NCI-H82 treated with DMSO at 0.1 percent for 48 hours (cell line): Measurements from ENCODE around the gene CRLF2.
"Not testable (repeated sequence)": the region's sequence is repeated elsewhere in the genome, so short reads cannot be mapped to it uniquely, and the experiment has no call there.

Source experiments
- DNase-seq: peaks from one replicate; lab custom pipeline; 2025; ENCODE audit not compliant: unreplicated experiment; lab: John Stamatoyannopoulos, UW

CRLF2 gene

GRCh38 chrX:1215123-1215823 lies 2.8 kb upstream of the CRLF2 start:
- DNase-seq = no peak

DNA sequence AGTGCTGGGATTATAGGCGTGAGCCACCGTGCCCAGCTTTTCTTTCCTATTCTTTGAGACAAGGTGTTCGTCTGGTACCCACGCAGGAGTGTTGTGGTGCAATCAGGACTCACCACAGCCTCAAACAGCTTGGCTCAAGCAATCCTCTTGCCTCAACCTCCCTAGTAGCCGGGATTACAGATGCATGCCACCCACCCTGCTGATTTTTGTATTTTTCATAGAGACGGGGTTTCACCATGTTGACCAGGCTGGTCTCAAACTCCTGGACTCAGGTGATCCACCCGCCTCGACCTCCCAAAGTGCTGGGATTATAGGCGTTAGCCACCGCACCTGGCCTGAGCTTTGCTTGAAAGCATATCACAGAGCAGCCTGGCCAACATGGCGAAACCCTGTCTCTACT lies 1.5 kb upstream of the CRLF2 start:
- DNase-seq = no peak

DNA sequence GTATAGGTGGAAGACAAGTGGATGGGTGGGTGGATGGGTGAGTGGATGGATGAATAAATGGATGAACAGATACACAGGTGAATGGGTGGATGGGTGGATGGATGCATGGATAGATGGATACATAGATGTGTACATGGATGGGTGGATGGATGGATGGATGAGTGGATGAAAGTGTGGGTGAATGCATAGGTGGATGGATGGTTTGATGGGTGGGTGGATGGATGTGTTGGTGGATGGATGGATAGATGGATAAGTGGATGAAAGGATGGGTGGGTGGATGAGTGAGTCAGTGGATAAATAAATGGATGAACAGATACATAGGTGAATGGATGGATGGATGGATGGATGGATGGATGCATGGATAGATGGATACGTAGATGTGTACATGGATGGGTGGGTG lies 1.6 kb downstream of the CRLF2 start:
- no peak for DNase-seq

- no peak for DNase-seq
These were observed 4.9 kb downstream of the CRLF2 start for GRCh38 chrX:1207496-1208025.

DNA sequence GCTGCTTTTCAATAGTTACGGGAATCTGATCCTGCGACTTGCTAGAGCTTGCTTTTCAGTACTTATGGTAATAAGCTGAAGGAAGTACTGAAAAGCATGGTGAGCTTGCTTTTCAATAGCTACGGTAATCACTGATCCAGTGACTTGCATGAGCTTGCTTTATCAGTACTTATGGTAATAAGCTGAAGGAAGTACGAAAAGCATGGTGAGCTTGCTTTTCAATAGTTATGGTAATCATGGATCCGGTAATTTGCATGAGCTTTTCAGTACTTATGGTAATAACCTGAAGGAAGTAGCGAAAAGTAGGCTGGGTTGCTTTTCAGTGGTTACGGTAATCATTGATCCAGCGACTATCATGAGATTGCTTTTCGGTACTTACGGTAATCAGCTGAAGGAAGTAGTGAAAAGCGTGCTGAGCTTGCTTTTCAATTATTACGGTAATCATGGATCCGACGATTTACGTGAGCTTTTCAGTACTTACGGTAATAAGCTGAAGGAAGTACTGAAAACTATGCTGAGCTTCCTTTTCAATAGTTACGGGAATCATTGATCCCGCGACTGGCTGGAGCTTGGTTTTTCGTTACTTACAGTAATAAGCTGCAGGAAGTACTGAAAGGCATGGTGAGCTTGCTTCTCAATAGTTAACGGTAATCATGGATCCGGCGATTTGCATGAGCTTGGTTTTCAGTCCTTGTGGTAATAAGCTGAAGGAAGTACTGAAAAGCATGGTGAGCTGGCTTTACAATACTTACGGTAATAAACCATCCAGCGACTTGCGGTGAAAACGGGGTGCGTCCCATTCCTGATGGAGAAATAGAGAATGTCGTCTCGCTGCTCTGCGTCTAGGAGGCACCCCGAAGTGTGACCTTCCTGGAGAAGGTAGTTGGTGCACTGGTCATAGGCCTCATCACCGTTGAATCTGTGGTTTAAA lies 6.5 kb downstream of the CRLF2 start:
- no peak for DNase-seq

DNA sequence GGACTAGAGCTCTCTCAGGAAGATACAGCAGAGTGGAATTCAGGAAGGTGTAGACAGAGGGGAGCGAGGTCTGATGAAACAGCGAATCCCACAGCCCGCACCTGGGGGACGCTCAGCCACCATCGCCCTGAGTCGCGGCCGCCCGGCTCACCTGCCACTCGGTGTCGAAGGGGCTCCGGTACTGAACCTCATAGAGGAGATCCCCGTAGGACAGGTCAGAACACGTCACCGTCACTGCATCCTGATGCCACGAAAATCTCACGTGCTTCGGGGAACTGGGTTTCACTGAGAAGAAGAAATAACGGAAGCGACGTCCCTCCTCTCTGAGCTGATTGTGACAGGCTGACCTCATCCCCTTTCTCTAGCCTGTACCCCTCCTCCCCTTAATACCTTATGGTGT lies 10.2 kb downstream of the CRLF2 start:
- DNase-seq = no peak

DNA sequence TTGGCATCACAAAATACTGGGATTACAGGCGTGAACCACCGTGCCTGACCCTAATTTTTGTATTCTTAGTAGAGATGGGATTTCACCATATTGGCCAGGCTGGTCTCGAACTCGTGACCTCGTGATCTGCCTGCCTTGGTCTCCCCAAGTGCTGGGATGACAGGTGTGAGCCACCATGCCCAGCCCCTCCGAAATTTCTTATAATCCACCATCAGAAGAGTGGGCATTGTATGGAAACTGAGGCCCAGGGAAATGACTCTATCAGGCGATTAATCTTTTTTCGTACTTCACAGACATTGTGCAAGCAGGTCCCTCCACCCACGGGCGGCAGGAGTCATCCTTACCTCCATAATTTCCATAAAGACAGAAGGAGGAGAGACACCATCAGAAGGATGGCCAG lies 16.0 kb downstream of the CRLF2 start:
- DNase-seq = no peak

DNA sequence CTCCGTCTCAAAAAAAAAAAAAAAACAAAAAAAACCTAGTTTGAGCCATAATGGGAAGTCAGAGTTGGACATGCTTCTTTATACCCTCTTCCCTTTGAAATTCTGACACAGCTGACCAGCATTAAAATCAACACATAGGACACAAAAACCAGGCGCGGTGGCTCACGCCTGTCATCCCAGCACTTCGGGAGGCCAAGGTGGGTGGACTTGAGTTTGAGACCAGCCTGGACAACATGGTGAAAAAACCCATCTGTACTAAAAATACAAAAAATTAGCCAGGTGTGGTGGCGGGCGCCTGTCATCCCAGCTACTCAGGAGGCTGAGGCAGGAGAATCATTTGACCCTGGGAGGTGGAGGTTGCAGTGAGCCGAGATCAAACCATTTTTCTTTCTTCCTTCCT lies 20.3 kb downstream of the CRLF2 start:
- DNase-seq = not testable (repeated sequence)

- no peak for DNase-seq
These were observed 21.8 kb downstream of the CRLF2 start for GRCh38 chrX:1190596-1191145.

GRCh38 chrX:1185561-1185960 lies 26.9 kb downstream of the CRLF2 start:
- DNase-seq = no peak

GRCh38 chrX:1182211-1182610 lies 30.2 kb downstream of the CRLF2 start:
- DNase-seq = no peak

DNA sequence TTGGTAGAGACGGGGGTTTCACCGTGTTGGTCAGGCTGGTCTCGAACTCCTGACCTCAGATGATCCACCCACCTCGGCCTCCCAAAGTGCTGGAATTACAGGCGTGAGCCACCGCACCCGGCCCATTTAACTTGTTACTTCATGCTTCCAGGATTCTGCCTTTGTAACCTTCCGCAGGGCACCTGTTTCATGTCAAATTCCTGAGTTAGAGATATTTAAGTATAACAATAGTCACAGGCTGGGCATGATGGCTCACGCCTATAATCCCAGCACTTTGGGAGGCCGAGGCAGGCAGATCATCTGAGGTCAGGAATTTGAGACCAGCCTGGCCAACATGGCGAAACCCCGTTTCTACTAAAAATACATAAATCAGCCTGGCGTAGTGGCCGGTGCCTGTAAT lies 30.8 kb downstream of the CRLF2 start:
- DNase-seq = not testable (repeated sequence)

GRCh38 chrX:1181170-1181569 lies 31.3 kb downstream of the CRLF2 start:
- DNase-seq = no peak

DNA sequence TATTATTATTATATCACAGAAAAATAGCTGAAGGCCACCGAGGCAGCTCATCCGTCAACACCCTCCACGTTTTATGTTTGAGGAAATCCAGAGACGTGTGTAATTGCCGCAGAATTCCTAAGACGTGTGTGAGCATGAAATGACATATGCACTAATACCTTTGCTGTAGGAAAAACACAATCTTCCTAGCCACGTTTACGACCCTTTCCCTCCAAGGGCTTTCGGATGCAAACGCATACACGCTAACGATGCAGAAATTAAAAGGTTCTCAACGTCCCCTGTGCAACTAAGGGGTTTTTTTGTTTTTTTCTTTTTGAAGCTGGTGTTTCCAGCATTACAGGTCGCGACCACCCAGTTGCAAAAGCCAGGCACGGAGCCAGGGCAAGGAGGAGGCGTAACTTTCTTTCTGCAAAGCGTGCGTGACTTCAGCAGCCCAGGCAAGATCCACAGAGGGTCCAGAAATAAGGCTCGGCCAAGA lies 33.8 kb downstream of the CRLF2 start:
- no peak for DNase-seq

DNA sequence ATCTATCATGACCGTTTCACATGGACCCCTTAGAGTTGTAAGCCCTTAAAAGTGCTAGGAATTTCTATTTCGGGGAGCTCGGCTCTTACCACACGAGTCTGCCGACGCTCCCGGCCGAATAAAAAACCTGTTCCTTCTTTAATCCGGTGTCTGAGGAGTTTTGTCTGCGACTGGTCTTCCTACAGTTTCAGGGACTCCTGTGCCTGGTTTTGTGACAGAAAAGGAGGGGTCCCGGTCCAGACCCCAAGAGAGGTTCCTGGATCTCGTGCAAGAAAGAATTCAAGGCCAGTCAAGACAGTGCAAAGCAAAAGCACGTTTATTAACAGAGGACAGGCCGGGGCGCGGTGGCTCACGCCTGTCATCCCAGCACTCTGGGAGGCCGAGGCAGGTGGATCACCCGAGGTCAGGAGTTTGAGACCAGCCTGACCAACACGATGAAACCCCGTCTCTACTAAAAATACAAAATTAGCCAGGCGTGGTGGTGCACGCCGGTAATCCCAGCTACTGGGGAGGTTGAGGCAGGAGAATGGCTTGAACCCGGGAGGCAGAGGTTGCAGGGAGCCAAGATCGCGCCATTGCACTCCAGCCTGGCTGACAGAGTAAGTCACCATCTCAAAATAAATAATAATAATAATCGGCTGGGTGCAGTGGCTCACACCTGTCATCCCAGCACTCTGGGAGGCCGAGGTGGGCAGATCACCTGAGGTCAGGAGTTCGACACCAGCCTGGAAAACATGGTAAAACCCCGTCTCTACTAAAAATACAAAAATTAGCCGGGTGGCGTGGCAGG lies 35.7 kb downstream of the CRLF2 start:
- DNase-seq = not testable (repeated sequence)

DNA sequence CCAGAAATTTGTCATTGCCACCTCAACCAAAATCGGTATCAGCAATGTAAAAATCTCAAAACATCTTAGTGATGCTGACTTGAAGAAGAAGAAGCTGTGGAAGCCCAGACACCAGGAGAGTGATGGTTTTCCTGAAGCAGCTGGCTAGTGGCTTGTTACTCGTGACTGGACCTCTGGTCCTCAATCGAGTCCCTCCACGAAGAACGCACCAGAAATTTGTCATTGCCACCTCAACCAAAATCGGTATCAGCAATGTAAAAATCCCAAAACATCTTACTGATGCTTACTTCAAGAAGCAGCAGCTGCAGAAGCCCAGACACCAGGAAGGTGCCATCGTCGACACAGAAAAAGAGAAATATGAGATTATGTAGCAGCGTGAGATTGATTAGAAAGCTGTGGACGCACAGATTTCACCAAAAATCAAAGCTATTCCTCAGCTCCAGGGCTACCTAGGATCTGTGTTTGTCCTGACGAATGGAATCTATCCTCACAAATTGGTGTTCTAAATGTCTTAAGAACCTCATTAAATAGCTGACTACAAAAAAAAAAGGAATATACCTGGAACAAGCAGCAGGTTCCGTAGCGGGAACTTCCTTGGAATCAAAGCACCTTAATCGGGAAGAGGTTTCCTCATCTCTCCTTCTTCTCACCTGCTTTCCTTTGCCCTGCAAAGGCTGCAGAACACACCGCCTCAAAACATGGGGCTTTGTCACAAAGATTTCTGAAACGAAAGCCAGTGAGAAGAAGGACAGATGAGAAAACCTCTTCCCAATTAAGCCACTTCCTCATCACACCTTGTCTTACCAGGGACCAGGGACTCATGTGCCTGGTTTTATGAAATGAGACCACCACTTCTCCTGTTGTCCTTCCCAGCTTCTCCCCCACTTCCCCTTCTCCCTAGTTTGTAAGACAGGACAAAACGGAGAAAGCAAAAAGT lies 37.6 kb downstream of the CRLF2 start:
- not testable (repeated sequence) for DNase-seq

GRCh38 chrX:1173435-1173834 lies 39.0 kb downstream of the CRLF2 start:
- DNase-seq = not testable (repeated sequence)

- no peak for DNase-seq
These were observed 40.0 kb downstream of the CRLF2 start for GRCh38 chrX:1172496-1172895.

- DNase-seq = not testable (repeated sequence)
These were observed 40.5 kb downstream of the CRLF2 start for GRCh38 chrX:1171915-1172314.

DNA sequence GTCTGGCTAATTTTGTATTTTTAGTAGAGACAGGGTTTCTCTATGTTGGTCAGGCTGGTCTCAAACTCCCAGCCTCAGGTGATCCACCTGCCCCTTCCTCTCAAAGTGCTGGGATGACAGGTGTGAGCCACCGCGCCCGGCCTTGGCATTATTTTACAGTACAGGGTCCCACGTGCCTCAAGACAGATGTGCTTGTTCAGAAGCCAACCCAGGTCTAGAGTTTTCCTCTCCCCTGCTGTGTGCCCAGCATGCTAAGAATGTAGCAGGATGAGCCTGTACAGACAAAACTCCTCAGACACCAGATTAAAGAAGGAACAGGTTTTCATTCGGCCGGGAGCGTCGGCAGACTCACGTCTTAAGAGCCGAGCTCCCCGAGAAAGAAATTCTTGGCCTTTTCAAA lies 42.2 kb downstream of the CRLF2 start:
- DNase-seq = no peak
